Activated T-cell treated with anti-CD3 and anti-CD28 coated beads, Interleukin-2, amount 50 U/mL, for 4 hours (primary cell): Measurements from ENCODE around the gene TRIM15. TPM values are rescaled to one million over a fixed set of nuclear protein-coding genes. Genes with fewer than 3 reads are reported as not detected.
"Not testable (repeated sequence)": the region's sequence is repeated elsewhere in the genome, so short reads cannot be mapped to it uniquely, and the experiment has no call there.

Experiments used
- ATAC-seq, 2 donors: fragments of 200-7000 bp; cut with Tn5 transposase; one replicate each; pipeline ENCODE4 v1.10.0; 2021
- DNase-seq: peaks from one replicate; pipeline ENCODE4 v3.0.0-alpha.2; 2020
- H3K27me3 Mint-ChIP-seq: one replicate; pipeline ENCODE4 v1.8.0; 2021; ENCODE audit warnings: low read depth, mixed read lengths
- H3K36me3 Mint-ChIP-seq: one replicate; pipeline ENCODE4 v1.8.0; 2022; ENCODE audit warnings: mixed read lengths; ENCODE audit not compliant: insufficient read depth
- H3K4me1 Mint-ChIP-seq: one replicate; pipeline ENCODE4 v1.8.0; 2021; ENCODE audit warnings: low read depth, mixed read lengths
- H3K4me3 Mint-ChIP-seq: one replicate; pipeline ENCODE4 v1.8.0; 2021; ENCODE audit warnings: mild to moderate bottlenecking, moderate library complexity, mixed read lengths
- H3K9me3 Mint-ChIP-seq: one replicate; pipeline ENCODE4 v1.8.0; 2021; ENCODE audit warnings: mixed read lengths
- total RNA-seq, 3 donors: library from RNA; stranded (reverse); gene quantifications; one replicate each; pipeline ENCODE4 v1.2.1, GENCODE V29; 2021

The TRIM15 gene
- total RNA-seq, 3 donors from 2014 or later = 0.15 TPM; not detected in 2

- Mint-ChIP-seq H3K4me1 (peaks cover 3% of the 10 kb centered on the region), H3K27me3 (peaks cover 42% of the 10 kb centered on the region), H3K4me3 (no peak within 1 kb of the TSS), H3K36me3 (no peaks in the 10 kb centered on the region), H3K9me3 (no peaks in the 10 kb centered on the region)
- ATAC-seq (no peak), DNase-seq (no peak)
These were observed 27.6 kb upstream of the TRIM15 start, which contains the start of gene TRIM40 for GRCh38 chr6:30135757-30136156. Gene TRIM40 (plus strand): TSS chr6:30136140. CDS start chr6:30137037, 897 bp downstream.

GRCh38 chr6:30136570-30137286 lies 26.6 kb upstream of the TRIM15 start:
- DNase-seq = no peak
- Mint-ChIP-seq H3K4me1 (no peaks in the 10 kb centered on the region), H3K27me3 (peaks cover 41% of the 10 kb centered on the region), H3K4me3 (no peak overlapping the region), H3K9me3 (no peaks in the 10 kb centered on the region), H3K36me3 (no peaks in the 10 kb centered on the region)
- peak in 1 of 2 donors; percentile 61 for ATAC-seq

GRCh38 chr6:30140240-30140639 lies 23.1 kb upstream of the TRIM15 start:
- DNase-seq, H3K9me3 Mint-ChIP-seq, H3K4me1 Mint-ChIP-seq, H3K4me3 Mint-ChIP-seq, ATAC-seq, H3K36me3 Mint-ChIP-seq: not testable (repeated sequence)
- H3K27me3 Mint-ChIP-seq = peaks cover 44% of the 10 kb centered on the region

- ATAC-seq = no peak
- Mint-ChIP-seq H3K4me3 (no peak overlapping the region), H3K9me3 (no peaks in the 10 kb centered on the region), H3K27me3 (peaks cover 54% of the 10 kb centered on the region), H3K4me1 (no peaks in the 10 kb centered on the region), H3K36me3 (no peaks in the 10 kb centered on the region)
- no peak for DNase-seq
These were observed 20.7 kb upstream of the TRIM15 start for GRCh38 chr6:30142665-30143064.

GRCh38 chr6:30143780-30144179 lies 19.6 kb upstream of the TRIM15 start:
- Mint-ChIP-seq H3K9me3 (no peaks in the 10 kb centered on the region), H3K27me3 (peaks cover 59% of the 10 kb centered on the region), H3K36me3 (no peaks in the 10 kb centered on the region), H3K4me3 (no peak overlapping the region), H3K4me1 (no peaks in the 10 kb centered on the region)
- DNase-seq = no peak
- ATAC-seq = no peak

- peaks cover 54% of the 10 kb centered on the region for H3K27me3 Mint-ChIP-seq
- DNase-seq (no peak), ATAC-seq (no peak)
- no peak overlapping the region for H3K4me3 Mint-ChIP-seq
- H3K36me3 Mint-ChIP-seq = no peaks in the 10 kb centered on the region
- no peaks in the 10 kb centered on the region for H3K4me1 Mint-ChIP-seq
- no peaks in the 10 kb centered on the region for H3K9me3 Mint-ChIP-seq
These were observed 18.5 kb upstream of the TRIM15 start for GRCh38 chr6:30144811-30145210.

GRCh38 chr6:30145818-30146217 lies 17.5 kb upstream of the TRIM15 start:
- Mint-ChIP-seq H3K4me1 (no peaks in the 10 kb centered on the region), H3K9me3 (no peaks in the 10 kb centered on the region), H3K4me3 (no peak overlapping the region), H3K36me3 (no peaks in the 10 kb centered on the region), H3K27me3 (peaks cover 47% of the 10 kb centered on the region)
- ATAC-seq (no peak), DNase-seq (no peak)

GRCh38 chr6:30147096-30147495 lies 16.2 kb upstream of the TRIM15 start:
- H3K4me1 Mint-ChIP-seq = peaks cover 2% of the 10 kb centered on the region
- H3K36me3 Mint-ChIP-seq = no peaks in the 10 kb centered on the region
- DNase-seq (no peak), ATAC-seq (no peak)
- no peak overlapping the region for H3K4me3 Mint-ChIP-seq
- peaks cover 38% of the 10 kb centered on the region for H3K27me3 Mint-ChIP-seq
- H3K9me3 Mint-ChIP-seq = no peaks in the 10 kb centered on the region

- H3K4me1 Mint-ChIP-seq = peaks cover 2% of the 10 kb centered on the region
These were observed 14.1 kb upstream of the TRIM15 start for GRCh38 chr6:30149234-30149633.

GRCh38 chr6:30149858-30150550 lies 13.3 kb upstream of the TRIM15 start:
- DNase-seq = no peak

More at GRCh38 chr6:30149234-30149633, 14.1 kb upstream of the TRIM15 start:
- peaks cover 35% of the 10 kb centered on the region for H3K27me3 Mint-ChIP-seq
- no peak for DNase-seq
- H3K36me3 Mint-ChIP-seq = no peaks in the 10 kb centered on the region
- H3K9me3 Mint-ChIP-seq = no peaks in the 10 kb centered on the region
- ATAC-seq = no peak
- H3K4me3 Mint-ChIP-seq = no peak overlapping the region

GRCh38 chr6:30150671-30151395 lies 12.5 kb upstream of the TRIM15 start:
- H3K36me3 Mint-ChIP-seq = no peaks in the 10 kb centered on the region
- no peak for ATAC-seq
- H3K27me3 Mint-ChIP-seq = peaks cover 27% of the 10 kb centered on the region
- peaks cover 2% of the 10 kb centered on the region for H3K4me1 Mint-ChIP-seq
- no peaks in the 10 kb centered on the region for H3K9me3 Mint-ChIP-seq
- DNase-seq = no peak
- H3K4me3 Mint-ChIP-seq = no peak overlapping the region

More at GRCh38 chr6:30149858-30150550, 13.3 kb upstream of the TRIM15 start:
- Mint-ChIP-seq H3K4me1 (peaks cover 2% of the 10 kb centered on the region), H3K4me3 (no peak overlapping the region), H3K9me3 (no peaks in the 10 kb centered on the region), H3K27me3 (peaks cover 32% of the 10 kb centered on the region), H3K36me3 (no peaks in the 10 kb centered on the region)
- ATAC-seq = no peak

GRCh38 chr6:30151580-30151979 lies 11.8 kb upstream of the TRIM15 start:
- DNase-seq = no peak
- Mint-ChIP-seq H3K36me3 (no peaks in the 10 kb centered on the region), H3K4me1 (peaks cover 2% of the 10 kb centered on the region), H3K27me3 (peaks cover 22% of the 10 kb centered on the region), H3K4me3 (no peak overlapping the region), H3K9me3 (no peaks in the 10 kb centered on the region)
- no peak for ATAC-seq

GRCh38 chr6:30152016-30152673 lies 11.2 kb upstream of the TRIM15 start:
- Mint-ChIP-seq H3K4me1 (peaks cover 2% of the 10 kb centered on the region), H3K4me3 (no peak overlapping the region), H3K9me3 (no peaks in the 10 kb centered on the region), H3K27me3 (peaks cover 23% of the 10 kb centered on the region), H3K36me3 (no peaks in the 10 kb centered on the region)
- DNase-seq = no peak
- ATAC-seq = no peak
